Lower lobe of right lung (tissue), 2 donors: ENCODE results near the gene XPO4. TPM values are rescaled to one million over a fixed set of nuclear protein-coding genes. Genes with fewer than 3 reads are reported as not detected.

ENCODE experiments used
- ATAC-seq, 2 donors: fragments of 200-7000 bp; cut with Tn5 transposase; one replicate each; pipeline ENCODE4 v1.9.1; 2020 to 2022; ENCODE audit warnings: mild to moderate bottlenecking in 2 of 2, moderate library complexity in 2 of 2
- DNase-seq: peaks from one replicate; pipeline ENCODE4 v3.0.0-alpha.2; 2020
- H3K27ac ChIP-seq: fragments of 200-600 bp; one replicate; pipeline ENCODE4 v1.8.0; 2022
- H3K27me3 ChIP-seq: fragments of 200-600 bp; one replicate; pipeline ENCODE4 v1.8.0; 2022; ENCODE audit warnings: low read depth
- H3K36me3 ChIP-seq: fragments of 200-600 bp; one replicate; pipeline ENCODE4 v1.8.0; 2022; ENCODE audit warnings: mild to moderate bottlenecking
- H3K4me1 ChIP-seq: fragments of 200-600 bp; one replicate; pipeline ENCODE4 v1.8.0; 2022
- H3K4me3 ChIP-seq: fragments of 200-600 bp; one replicate; pipeline ENCODE4 v1.8.0; 2022; ENCODE audit warnings: mild to moderate bottlenecking
- H3K9me3 ChIP-seq: fragments of 200-600 bp; one replicate; pipeline ENCODE4 v1.8.0; 2022
- CTCF ChIP-seq: fragments of 200-600 bp; IDR thresholded peaks from one replicate; pipeline ENCODE4 v1.8.0; 2022; ENCODE audit warnings: antibody characterized with exemption, mild to moderate bottlenecking
- intact Hi-C: fragments of 100-400 bp; cut with DNase I; formaldehyde crosslinking; loops from one replicate; pipeline ENCODE4 v1.11.0; 2022
- total RNA-seq: library from RNA; stranded (reverse); fragmentation: NEBNext Ultra II Directional; extraction: Animal tissue kit (Norgen Biotek cat#: 25700); gene quantifications from one replicate; pipeline ENCODE4 v1.2.1, GENCODE V29; 2021
- donor health status: DM: no; HTN: yes; CAD: no; lungs with severe emphysema.

XPO4 gene
- total RNA-seq, 1 donor from 2014 or later: 17.1 TPM

- no peak for DNase-seq
- H3K4me3 ChIP-seq: no peak overlapping the region
- no peaks in the 10 kb centered on the region for H3K4me1 ChIP-seq
- H3K9me3 ChIP-seq: no peaks in the 10 kb centered on the region
- H3K27me3 ChIP-seq: no peaks in the 10 kb centered on the region
- intact Hi-C loops: no loop called here
- no peak overlapping the region for H3K27ac ChIP-seq
- no peak for TF ChIP-seq CTCF
- no peak for ATAC-seq
- H3K36me3 ChIP-seq: no peaks in the 10 kb centered on the region
Measured at GRCh38 chr13:20728579-20729311, 173.8 kb downstream of the XPO4 start.

GRCh38 chr13:20727856-20728255 is 174.7 kb downstream of the XPO4 start:
- DNase-seq: no peak
- intact Hi-C loops: no loop called here
- Histone ChIP-seq H3K9me3 (no peaks in the 10 kb centered on the region), H3K27ac (no peak overlapping the region), H3K4me1 (no peaks in the 10 kb centered on the region), H3K27me3 (no peaks in the 10 kb centered on the region), H3K36me3 (no peaks in the 10 kb centered on the region), H3K4me3 (no peak overlapping the region)
- TF ChIP-seq CTCF: no peak
- ATAC-seq: no peak

Other genes with a start within 250 kb of the XPO4 start
- 1.5 TPM for gene IL17D, start 199.0 kb downstream of the XPO4 start, total RNA-seq
- 8.7 TPM for gene EEF1AKMT1, start 128.8 kb downstream of the XPO4 start, total RNA-seq
- 26.1 TPM for gene LATS2, start 158.8 kb upstream of the XPO4 start, total RNA-seq
- 176 TPM for gene SAP18, start 237.4 kb upstream of the XPO4 start, total RNA-seq